ENCODE data around the gene PPARD. TPM values are rescaled to one million over a fixed set of nuclear protein-coding genes. Genes with fewer than 3 reads are reported as not detected.

PPARD gene
- total and polyA plus RNA-seq, 2 of the 13 experiments (the other 11 are each of a cell fraction or from before 2014, with no cell fraction given), result 6.1 to 13.3 TPM

GRCh38 chr6:35436071-35436857, 93.9 kb downstream of the PPARD start:
- DNase-seq (ENCODE audit: low spot score), result no peak
- in situ Hi-C loops (cut with HindIII; ENCODE audit: extremely low pct_ligation_motif_present, low pct_unique_long_range_greater_than_20kb), result no loop called here
- FAIRE-seq, result no peak
- POLR2A ChIA-PET, result interaction anchor here (0.7 to 1.6 kb wide), 3 partner anchors 9 to 94 kb away, joined by 3 to 4 read pairs (median 3); no protein-coding TSS in a partner anchor
- intact Hi-C loops (cut with micrococcal nuclease; ENCODE audit: unreplicated experiment), result no loop called here
- no peaks in the 10 kb centered on the region for H3K79me2 ChIP-seq (ENCODE audit: insufficient read depth, low read length)
- TF ChIP-seq ADNP (CRISPR knock-in tag; IDR thresholded peaks at IDR 0.05), result no peak
- TF ChIP-seq ZNF274 (CRISPR knock-in tag; IDR thresholded peaks at IDR 0.05), result no peak
- TF ChIP-seq ATRX (CRISPR knock-in tag; IDR thresholded peaks at IDR 0.05; ENCODE audit: borderline replicate concordance), result no peak
- TF ChIP-seq ZNF589 (CRISPR knock-in tag; conservative IDR thresholded peaks at IDR 0.05), result no peak
- TF ChIP-seq HNRNPLL (IDR thresholded peaks at IDR 0.05; ENCODE audit: low read depth, low read length, poor library complexity, severe bottlenecking), result peak; percentile 27
- peak; percentile 74; the same call in 1 of the 2 replicates for TF ChIP-seq ZNF543 (CRISPR knock-in tag; IDR thresholded peaks at IDR 0.05)
- peak; percentile 10; the same call in 1 of the 2 replicates for TF ChIP-seq SALL1 (CRISPR knock-in tag; IDR thresholded peaks at IDR 0.05)
- TF ChIP-seq PRDM10 (CRISPR knock-in tag; IDR thresholded peaks at IDR 0.05; ENCODE audit: low read depth), result no peak
- TF ChIP-seq ISL2 (CRISPR knock-in tag; IDR thresholded peaks at IDR 0.05), result no peak
- BruUV-seq (replicated peaks), result no TSS peak
- H3K27me3 ChIP-seq (ENCODE audit: control insufficient read depth in 1 of 2, insufficient read depth in 2 of 2, low read length in 2 of 2), result peaks cover 2 to 16% of the 10 kb centered on the region in 2 experiments; a peak in 2 of 5 replicates
- no peaks in the 10 kb centered on the region for H4K20me1 ChIP-seq (ENCODE audit: insufficient read depth, low read length)
- no peaks in the 10 kb centered on the region for H3K9me3 ChIP-seq (ENCODE audit: low read length)
- H3K4me1 ChIP-seq (ENCODE audit: insufficient read depth, low read length), result peaks cover 59% of the 10 kb centered on the region
- peak; percentile 28 for ATAC-seq
- no peak overlapping the region for H3K9ac ChIP-seq (ENCODE audit: insufficient read depth, low read depth, low read length)
- WGBS (ENCODE audit: low lambda C conversion rate), result 7% methylated on average over 7 of the region's 8 CpGs
- no peaks in the 10 kb centered on the region for H3K36me3 ChIP-seq (replicated peaks in 1 of 2; ENCODE audit: control insufficient read depth in 1 of 2, insufficient read depth in 2 of 2, low read length in 2 of 2)
- CTCF ChIA-PET (ENCODE audit: low intra/inter-chr PET ratio, low total read pairs), result no interaction called here
- H2AFZ ChIP-seq (ENCODE audit: low read length), result no peak overlapping the region
- no peak overlapping the region for H3K4me2 ChIP-seq (ENCODE audit: low read depth, low read length)
- no peak overlapping the region for H3K27ac ChIP-seq (ENCODE audit: extremely low read length, insufficient read depth, low read length)
- H3K4me3 ChIP-seq (replicated peaks in 1 of 3; ENCODE audit: insufficient read depth in 1 of 3, low read depth in 2 of 3, low read length in 3 of 3), result no peak overlapping the region

All from HepG2 (cell line).